Right ventricle myocardium inferior (tissue), 1 donor: ENCODE data around the gene GOLGB1. TPM values are rescaled to one million over a fixed set of nuclear protein-coding genes. Genes with fewer than 3 reads are reported as not detected.

ENCODE experiments used
- ATAC-seq: fragments of 200-7000 bp; cut with Tn5 transposase; one replicate; pipeline ENCODE4 v1.9.1; 2020; ENCODE audit warnings: mild to moderate bottlenecking, moderate library complexity
- DNase-seq: peaks from one replicate; pipeline ENCODE4 v3.0.0; 2021; ENCODE audit errors: missing footprints
- intact Hi-C: fragments of 100-400 bp; cut with DNase I; formaldehyde crosslinking; loops from one replicate; pipeline ENCODE4 v1.11.0; 2022
- total RNA-seq: library from RNA; stranded (reverse); fragmentation: NEBNext Ultra II Directional; extraction: Animal tissue kit (Norgen Biotek cat#: 25700); gene quantifications from one replicate; pipeline ENCODE4 v1.2.1, GENCODE V29; 2021
- donor health status: DM: no; HTN: yes; CAD: no; lungs with severe emphysema.

The GOLGB1 gene
- total RNA-seq, 1 donor from 2014 or later, result 47.5 TPM

DNA sequence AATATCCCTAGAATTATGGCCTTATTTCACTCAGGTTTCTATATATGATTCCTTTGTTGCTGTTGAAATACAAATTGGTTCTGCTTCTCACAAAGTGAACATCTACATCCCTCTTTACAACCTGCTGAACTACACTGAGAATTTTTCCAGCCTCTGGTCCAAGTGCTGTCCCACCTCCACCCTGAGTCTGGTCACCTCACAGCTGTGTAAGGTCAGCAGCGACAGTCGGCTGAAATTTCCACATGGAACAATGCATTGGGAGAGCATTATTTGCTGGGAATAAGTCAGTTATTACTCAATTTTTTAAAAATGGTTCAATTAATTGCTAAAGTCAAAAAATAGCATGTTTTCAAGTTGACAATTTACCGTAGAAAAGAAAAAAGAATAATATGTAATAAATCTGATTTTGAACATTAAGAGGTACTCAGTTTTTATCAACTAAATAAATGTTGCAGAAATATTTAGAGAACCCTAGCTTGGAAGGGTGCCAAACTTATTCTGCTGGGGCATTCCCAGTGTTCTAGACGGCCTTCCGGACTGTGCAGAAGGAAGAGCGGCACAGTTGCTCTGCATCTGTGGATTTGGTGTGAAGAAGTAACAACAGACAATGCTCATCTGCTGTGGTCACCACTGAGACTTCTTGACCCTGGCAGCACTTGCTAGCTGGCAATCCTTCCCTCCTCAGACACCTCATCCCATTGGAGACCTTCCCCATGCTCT is 90.7 kb downstream of the GOLGB1 start:
- intact Hi-C loops, result no loop called here
- no peak for ATAC-seq
- DNase-seq, result no peak

GRCh38 chr3:121654493-121655385 is 94.8 kb downstream of the GOLGB1 start:
- no peak for ATAC-seq
- no peak for DNase-seq
- intact Hi-C loops, result no loop called here

GRCh38 chr3:121651684-121652083 is 97.9 kb downstream of the GOLGB1 start:
- intact Hi-C loops, result no loop called here
- ATAC-seq (no peak), DNase-seq (no peak)

DNA sequence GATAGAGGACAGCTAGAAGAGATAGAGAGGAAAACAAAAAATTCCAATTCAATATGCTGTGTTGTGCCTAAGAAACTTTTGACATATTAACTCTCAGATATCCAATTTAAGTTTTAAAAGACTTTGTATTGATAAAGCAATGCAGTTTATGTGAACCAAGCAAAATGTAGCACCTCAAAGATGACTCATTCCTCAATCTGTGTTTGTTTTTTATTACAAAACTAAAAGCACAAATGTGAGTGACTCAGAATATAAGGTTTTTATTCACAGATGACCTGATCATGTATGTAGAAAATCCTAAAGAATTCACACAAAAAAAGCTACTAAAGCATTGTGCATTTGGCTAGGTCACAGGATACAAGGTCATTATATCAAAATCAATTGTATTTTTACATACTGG is 99.9 kb downstream of the GOLGB1 start:
- intact Hi-C loops, result loop anchor here (2.0 kb wide), 2 partner anchors 53 to 103 kb away; no protein-coding TSS in a partner anchor
- ATAC-seq (no peak), DNase-seq (no peak)

GRCh38 chr3:121648219-121648958 is 101.2 kb downstream of the GOLGB1 start:
- peak; percentile 98 for ATAC-seq
- intact Hi-C loops, result loop anchor here (2.0 kb wide), 2 partner anchors 52 to 102 kb away; no protein-coding TSS in a partner anchor
- no peak for DNase-seq

DNA sequence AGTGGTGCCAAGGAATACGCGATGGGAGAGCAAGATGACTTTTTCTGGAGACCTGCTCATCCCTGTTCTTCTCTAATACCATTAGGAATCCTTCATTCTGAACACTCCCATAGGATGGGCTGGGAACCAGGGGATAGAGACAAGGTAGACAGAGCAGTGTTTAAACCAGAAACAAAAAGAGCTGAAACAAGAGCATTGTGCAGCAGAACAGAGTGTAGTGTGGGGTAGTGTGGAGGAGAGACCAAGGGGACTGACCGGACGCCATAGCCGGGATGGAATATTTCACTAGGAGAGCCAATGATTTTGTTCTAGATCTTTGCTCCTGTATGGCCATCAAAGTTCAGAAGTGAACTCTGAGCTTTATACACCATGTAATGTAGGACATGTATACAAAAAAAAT is 104.5 kb downstream of the GOLGB1 start:
- DNase-seq (no peak), ATAC-seq (no peak)
- intact Hi-C loops, result no loop called here

- ATAC-seq, result no peak
Observed at GRCh38 chr3:121642601-121643314, 106.8 kb downstream of the GOLGB1 start.

GRCh38 chr3:121641127-121641526 is 108.4 kb downstream of the GOLGB1 start:
- intact Hi-C loops, result no loop called here

More at GRCh38 chr3:121642601-121643314, 106.8 kb downstream of the GOLGB1 start:
- no peak for DNase-seq
- intact Hi-C loops, result no loop called here

DNA sequence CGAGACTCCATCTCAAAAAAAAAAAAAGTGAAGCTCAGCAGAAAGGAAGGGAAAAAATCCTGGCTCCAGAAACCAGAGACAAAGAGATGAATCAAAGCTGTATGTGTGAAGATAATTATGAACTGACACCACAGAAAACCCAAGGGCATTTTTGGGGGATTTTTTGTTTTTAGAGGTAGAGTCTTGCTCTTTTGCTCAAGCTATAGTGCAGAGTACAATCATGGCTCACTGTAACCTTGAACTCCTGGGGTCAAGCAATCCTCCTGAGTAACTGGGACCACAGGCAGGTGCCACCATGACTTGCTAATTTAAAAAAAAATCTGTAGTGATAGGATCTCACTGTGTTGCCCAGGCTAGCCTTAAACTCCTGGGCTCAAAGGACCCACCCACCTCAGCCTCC is 111.6 kb downstream of the GOLGB1 start:
- intact Hi-C loops, result no loop called here
- no peak for DNase-seq
- ATAC-seq, result no peak

More at GRCh38 chr3:121641127-121641526, 108.4 kb downstream of the GOLGB1 start:
- ATAC-seq (no peak), DNase-seq (no peak)

DNA sequence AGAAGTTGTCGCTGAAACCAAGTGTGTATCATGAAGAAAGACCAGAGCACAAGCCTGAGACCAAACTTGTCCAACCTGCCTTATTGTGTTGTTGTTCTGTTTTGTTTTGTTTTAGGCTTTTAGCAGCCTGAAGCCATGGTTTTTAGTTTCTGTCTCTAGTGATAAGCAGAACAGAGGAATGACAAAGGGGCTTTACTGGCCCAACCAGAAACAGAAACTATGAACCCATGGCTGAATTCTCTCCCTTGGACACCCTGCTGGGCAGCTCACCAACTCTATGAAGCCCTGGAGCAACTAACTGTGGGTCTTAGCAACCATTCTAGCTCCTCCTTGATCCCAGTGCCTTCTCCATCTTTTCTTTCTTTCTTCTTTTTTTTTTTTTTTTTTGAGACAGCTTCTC is 119.2 kb downstream of the GOLGB1 start:
- intact Hi-C loops, result no loop called here
- ATAC-seq, result no peak
- DNase-seq, result no peak

DNA sequence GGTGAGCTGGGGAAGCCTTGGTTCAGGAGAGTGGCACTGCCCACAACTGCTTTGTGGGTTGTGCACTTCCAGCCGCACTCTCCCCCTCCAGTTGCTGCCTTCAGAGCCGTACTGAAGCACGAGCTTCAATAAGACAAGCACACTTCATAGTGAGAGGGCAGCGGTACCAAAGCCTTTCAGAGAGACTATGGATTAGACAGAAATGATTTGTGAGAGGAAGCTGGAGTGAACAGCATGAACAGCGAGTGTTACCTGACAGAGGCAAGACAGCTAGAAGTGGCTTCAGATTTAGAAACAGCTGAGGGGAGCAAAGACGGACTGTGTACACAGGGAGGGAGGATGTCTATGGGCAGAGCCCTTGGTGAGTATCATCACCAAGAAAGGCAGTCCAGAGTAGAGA is 119.9 kb downstream of the GOLGB1 start:
- ATAC-seq, result peak; percentile 85
- DNase-seq, result no peak
- intact Hi-C loops, result loop anchor here (5.0 kb wide), 1 partner anchor 37 kb away; the partner anchor contains the start of gene FBXO40

DNA sequence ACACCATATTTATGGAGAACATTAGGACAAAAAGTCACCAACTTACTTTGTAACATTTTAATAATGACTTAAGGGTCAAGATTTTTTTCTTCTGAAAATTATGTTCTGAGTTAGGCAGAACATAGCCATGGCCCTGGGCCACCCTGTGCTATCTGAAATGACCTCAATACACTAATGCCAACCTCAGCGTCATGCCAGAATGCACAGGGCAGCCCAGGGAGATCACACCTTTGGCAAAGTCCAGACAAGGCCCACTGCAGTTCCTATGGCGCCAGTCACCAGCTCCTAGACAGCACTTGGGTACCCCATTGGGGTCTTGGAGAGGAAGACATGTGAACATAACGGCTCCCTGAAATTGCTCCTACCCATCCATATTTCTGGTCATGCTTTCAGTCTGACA is 121.9 kb downstream of the GOLGB1 start:
- intact Hi-C loops, result loop anchor here (5.0 kb wide), 1 partner anchor 35 kb away; the partner anchor contains the start of gene FBXO40
- ATAC-seq (peak; percentile 50), DNase-seq (no peak)

DNA sequence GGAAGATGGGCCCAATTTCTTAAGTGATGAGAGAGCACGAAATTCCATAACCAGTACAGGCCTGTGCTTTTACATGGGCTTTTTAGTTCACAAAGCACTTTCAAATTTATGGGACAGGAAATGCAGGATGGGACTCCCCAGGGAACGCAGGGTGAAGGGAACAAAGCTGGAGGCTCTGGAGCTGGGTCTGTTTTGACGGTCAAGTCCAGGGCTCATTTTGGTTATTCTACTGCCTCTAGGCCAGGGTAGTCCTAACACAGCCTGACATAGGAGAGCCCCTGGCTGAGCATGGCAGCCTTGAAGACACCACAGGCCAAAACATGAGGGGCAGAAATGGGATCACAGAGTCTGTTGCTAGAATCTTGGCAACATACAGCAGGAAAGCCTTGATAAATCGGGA is 122.3 kb downstream of the GOLGB1 start:
- DNase-seq, result no peak
- intact Hi-C loops, result loop anchor here (5.0 kb wide), 1 partner anchor 35 kb away; the partner anchor contains the start of gene FBXO40
- no peak for ATAC-seq

DNA sequence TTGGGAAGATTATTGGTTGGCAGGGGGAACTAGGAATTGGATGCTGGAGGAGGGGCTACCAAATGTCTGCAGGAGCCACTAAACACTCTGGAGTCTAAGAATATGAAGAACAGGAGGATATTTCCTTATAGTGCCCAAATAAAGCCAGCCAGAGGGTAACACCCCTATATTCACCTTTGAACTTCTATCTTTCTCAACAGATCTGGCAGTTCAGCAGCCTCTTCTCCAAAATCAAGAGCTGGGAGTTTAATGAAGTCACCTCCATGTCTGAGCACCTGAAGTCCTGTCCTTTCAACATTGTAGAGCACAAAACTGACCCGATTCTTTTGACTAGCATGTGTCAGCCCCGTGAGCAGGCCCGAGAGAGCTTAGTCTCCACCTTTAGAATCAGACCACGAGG is 123.0 kb downstream of the GOLGB1 start:
- DNase-seq (no peak), ATAC-seq (no peak)
- intact Hi-C loops, result loop anchor here (5.0 kb wide), 1 partner anchor 34 kb away; the partner anchor contains the start of gene FBXO40

DNA sequence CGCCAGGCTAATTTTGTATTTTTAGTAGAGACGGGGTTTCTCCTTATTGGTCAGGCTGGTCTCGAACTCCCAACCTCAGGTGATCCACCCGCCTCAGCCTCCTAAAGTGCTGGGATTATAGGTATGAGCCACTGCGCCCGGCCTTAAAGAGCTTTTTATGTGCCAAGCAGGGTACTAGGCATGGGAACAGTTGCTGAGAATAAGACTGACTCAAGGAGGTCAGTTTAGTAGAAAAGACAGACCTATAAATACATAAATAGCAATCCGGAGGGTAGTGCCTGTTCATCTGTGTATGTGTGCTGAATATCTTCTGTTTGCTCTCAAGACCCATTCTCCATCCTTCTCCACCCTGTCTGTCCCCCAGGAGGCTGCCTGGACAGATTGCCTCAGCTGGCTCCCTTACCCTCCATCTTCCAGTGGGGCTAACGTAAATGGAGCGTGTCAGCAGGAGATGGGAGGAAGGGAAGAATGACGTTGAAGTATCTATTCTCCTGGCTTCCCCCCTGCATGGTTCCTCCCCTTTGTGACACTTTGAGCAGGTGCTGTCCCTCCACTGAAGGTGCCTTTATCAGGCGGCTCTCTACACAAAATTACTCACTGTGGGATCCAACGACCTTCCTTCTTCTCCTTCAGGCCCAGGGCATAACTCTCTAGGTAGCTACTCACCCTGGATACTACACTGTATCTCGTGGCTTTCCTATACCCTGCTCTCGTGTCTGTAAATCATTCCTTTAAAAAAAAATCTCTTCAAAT is 125.2 kb downstream of the GOLGB1 start:
- intact Hi-C loops, result no loop called here
- DNase-seq (no peak), ATAC-seq (peak; percentile 30)

- no peak for DNase-seq
- no peak for ATAC-seq
Observed at GRCh38 chr3:121621491-121621890, 128.1 kb downstream of the GOLGB1 start.

DNA sequence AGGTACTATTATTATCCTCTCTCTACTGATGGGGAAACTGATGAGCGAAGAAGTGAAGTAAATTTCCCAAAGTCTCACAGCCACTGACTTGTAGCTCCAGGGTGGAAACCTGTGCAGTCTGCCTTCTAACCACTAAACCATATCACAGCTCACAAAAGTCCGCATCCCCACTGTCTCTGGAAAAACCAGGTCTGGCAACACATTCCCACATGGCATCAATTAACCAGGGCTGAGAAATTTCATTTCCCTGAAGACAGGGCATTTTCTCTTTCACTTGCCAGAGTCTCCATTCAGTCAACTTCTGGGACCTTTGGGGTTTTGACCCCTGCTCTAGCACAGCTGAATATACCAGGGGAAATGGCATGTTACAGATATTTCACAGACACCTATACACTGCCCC is 129.8 kb downstream of the GOLGB1 start:
- intact Hi-C loops, result no loop called here

More at GRCh38 chr3:121621491-121621890, 128.1 kb downstream of the GOLGB1 start:
- intact Hi-C loops, result no loop called here

More for the DNA sequence above, 129.8 kb downstream of the GOLGB1 start:
- no peak for ATAC-seq
- no peak for DNase-seq
